Sigmoid colon (tissue), 7 donors: ENCODE results near the gene FOXP1. TPM values are rescaled to one million over a fixed set of nuclear protein-coding genes. Genes with fewer than 3 reads are reported as not detected.

Source experiments
- DNase-seq: peaks from one replicate; pipeline ENCODE4 v3.0.0-alpha.2; 2019
- H3K27ac ChIP-seq, 4 donors: fragments of 200-600 bp; sonication (generic); one replicate each; pipeline ENCODE4 v1.5.1; 2016 to 2019; ENCODE audit warnings: mild to moderate bottlenecking in 1 of 4
- H3K27me3 ChIP-seq, 3 donors: fragments of 200-600 bp; sonication (generic); one replicate each; pipeline ENCODE4 v1.5.1; 2019; ENCODE audit warnings: mild to moderate bottlenecking in 1 of 3
- H3K36me3 ChIP-seq, 4 donors: fragments of 200-600 bp; sonication (generic); one replicate each; pipeline ENCODE4 v1.5.1; 2016 to 2019
- H3K4me1 ChIP-seq, 4 donors: fragments of 200-600 bp; sonication (generic); one replicate each; pipeline ENCODE4 v1.5.1; 2017 to 2019
- H3K4me3 ChIP-seq, 4 donors: fragments of 200-600 bp; sonication (generic); one replicate each; pipeline ENCODE4 v1.5.1; 2017 to 2019; ENCODE audit warnings: mild to moderate bottlenecking in 2 of 4, moderate library complexity in 1 of 4
- H3K9me3 ChIP-seq, 4 donors: fragments of 200-600 bp in 3 of 4; sonication (generic) in 3 of 4; one replicate each; pipeline versions ENCODE4 v1.5.1 to v1.6.1; 2013 to 2019
- EP300 ChIP-seq, 4 donors: sonication (generic); formaldehyde crosslinking; IDR thresholded peaks; one replicate each; pipeline ENCODE4 v1.6.1; 2017; ENCODE audit warnings: antibody characterized with exemption in 4 of 4
- POLR2A ChIP-seq, 2 donors: fragments of 450-650 bp; IDR thresholded peaks; one replicate each; pipeline ENCODE4 v1.6.1; 2016; ENCODE audit warnings: antibody characterized with exemption in 2 of 2, mild to moderate bottlenecking in 2 of 2, moderate library complexity in 2 of 2
- POLR2AphosphoS5 ChIP-seq, 4 donors: sonication (generic); formaldehyde crosslinking; IDR thresholded peaks; one replicate each; pipeline ENCODE4 v1.6.1; 2017; ENCODE audit warnings: antibody characterized with exemption in 4 of 4
- WGBS, 2 donors: extraction: QIAGEN DNeasy Blood & Tissue Kit; methylation state at CpG; one replicate each; pipeline ENCODE4 v1.1.7; 2013; 5-methylcytosine and 5-hydroxymethylcytosine counted together
- intact Hi-C: fragments of 100-400 bp; cut with DNase I; formaldehyde crosslinking; loops from one replicate; pipeline ENCODE4 v1.15.1; 2023
- polyA plus RNA-seq, 3 donors: library from polyadenylated mRNA; stranded (reverse); fragments of 200-250 nt; gene quantifications; one replicate each; pipeline ENCODE4 v1.2.3, GENCODE V29; 2013
- total RNA-seq, 4 donors: library from RNA; depleted of rRNA; stranded (reverse); fragments of >200 nt; gene quantifications; one replicate each; pipeline ENCODE4 v1.1.0, GENCODE V29; 2016
- TF ChIP-seq, protein P1 (sequence below), 4 experiments: fragments of 450-650 bp in 3 of 4; fragments of 200-600 bp in 1 of 4; IDR thresholded peaks; one replicate each; pipeline ENCODE4 v1.5.1; 2016 to 2019; ENCODE audit warnings: antibody characterized with exemption in 4 of 4, mild to moderate bottlenecking in 3 of 4, moderate library complexity in 2 of 4
- donor health status: healthy with polysubstance abuse.
- donor health status: Bipolar disorder and iron deficiency.
- donor health status: healthy.

The FOXP1 gene
- total and polyA plus RNA-seq, 7 donors: 13.8 to 232 (median 139) TPM

DNA sequence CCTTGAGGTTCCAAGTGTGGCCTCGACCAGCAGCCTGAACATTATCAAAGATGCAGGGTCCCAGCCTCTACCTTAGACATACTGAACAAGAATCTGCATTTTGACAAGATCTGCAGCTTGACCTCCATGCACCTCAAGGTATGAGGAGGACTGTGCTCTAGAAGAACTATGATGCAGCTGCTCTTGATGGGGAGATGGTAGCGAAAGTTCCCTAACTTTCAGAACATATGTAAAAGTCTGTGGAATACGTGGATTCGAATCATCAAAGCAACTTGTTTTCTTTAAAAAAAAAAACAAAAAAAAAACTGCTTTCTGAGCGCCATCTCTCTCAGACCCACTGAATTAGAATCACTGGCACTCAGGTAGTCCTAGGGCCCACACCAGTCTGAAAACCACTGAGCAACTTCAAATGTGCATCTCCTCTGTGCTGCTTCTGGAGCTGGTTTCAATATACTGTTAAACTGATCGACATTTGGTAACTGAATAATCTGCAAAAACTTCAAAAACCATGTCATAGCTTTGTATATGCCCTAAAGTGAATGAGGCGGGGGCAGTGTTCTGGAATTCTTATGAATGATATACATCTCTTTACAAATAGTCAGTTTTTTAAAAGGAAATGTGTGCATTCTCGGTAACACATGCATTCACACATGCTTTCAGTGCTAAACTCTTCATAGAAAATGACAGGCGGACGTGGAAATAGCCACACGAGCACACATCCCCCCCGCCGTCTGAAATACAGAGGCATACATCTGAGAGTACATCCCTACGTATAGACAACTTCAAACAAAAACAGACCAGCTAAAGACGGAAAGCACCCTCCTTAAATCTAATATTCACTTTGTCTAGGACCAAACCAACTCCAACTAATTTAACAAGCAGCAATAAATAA, 128.8 kb downstream of the FOXP1 start:
- H3K27ac ChIP-seq: no peak overlapping the region
- no peaks in the 10 kb centered on the region for H3K27me3 ChIP-seq
- peaks cover 0 to 31% (median 12%) of the 10 kb centered on the region in 4 donors for H3K4me1 ChIP-seq

DNA sequence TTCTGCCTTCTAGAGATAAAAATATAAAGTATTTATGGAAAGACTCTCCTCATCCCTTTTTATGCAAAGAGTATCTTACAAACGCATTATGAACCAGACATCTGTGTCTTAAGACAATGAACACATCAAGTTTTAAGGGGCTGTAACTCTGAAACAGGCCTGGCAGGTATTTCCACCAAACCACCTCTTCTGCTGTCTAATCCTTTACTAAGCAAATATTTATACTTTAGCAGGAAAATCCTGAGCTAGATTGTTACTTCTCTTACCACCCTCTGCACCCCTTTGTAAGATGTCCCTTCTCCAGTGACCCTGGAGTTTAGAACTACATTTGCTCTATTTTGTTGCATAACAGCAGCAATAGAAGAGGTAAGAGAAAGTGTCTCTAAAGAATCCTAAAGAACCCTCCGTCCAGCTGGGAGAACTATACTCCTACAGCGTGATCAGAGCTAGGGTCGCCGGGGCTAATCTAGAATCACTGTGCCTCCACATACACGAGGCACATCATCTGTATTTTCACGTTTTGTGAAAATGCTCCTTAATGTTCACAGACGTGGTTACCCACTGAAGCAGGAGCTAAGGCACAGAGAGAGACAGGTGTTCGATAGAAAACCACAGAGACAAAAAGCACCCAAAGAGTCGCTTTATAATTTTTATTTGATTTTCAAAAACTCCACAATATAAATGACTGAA, 129.6 kb downstream of the FOXP1 start:
- Histone ChIP-seq H3K4me3 (no peak overlapping the region), H3K9me3 (no peaks in the 10 kb centered on the region), H3K4me1 (peaks cover 0 to 31% (median 14%) of the 10 kb centered on the region in 4 donors), H3K36me3 (no peaks in the 10 kb centered on the region), H3K27ac (no peak overlapping the region), H3K27me3 (no peaks in the 10 kb centered on the region)
- no peak for DNase-seq
- 30 to 51% methylated on average over 10 of the region's 10 CpGs for WGBS, 2 donors
- TF ChIP-seq POLR2A (IDR thresholded peaks at IDR 0.05) (no peak), EP300 (IDR thresholded peaks at IDR 0.05) (no peak), POLR2AphosphoS5 (IDR thresholded peaks at IDR 0.05) (no peak)
- TF ChIP-seq, protein P1, sequence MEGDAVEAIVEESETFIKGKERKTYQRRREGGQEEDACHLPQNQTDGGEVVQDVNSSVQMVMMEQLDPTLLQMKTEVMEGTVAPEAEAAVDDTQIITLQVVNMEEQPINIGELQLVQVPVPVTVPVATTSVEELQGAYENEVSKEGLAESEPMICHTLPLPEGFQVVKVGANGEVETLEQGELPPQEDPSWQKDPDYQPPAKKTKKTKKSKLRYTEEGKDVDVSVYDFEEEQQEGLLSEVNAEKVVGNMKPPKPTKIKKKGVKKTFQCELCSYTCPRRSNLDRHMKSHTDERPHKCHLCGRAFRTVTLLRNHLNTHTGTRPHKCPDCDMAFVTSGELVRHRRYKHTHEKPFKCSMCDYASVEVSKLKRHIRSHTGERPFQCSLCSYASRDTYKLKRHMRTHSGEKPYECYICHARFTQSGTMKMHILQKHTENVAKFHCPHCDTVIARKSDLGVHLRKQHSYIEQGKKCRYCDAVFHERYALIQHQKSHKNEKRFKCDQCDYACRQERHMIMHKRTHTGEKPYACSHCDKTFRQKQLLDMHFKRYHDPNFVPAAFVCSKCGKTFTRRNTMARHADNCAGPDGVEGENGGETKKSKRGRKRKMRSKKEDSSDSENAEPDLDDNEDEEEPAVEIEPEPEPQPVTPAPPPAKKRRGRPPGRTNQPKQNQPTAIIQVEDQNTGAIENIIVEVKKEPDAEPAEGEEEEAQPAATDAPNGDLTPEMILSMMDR (IDR thresholded peaks at IDR 0.05): no peak
- intact Hi-C loops: no loop called here

More for the DNA sequence above, 128.8 kb downstream of the FOXP1 start:
- H3K4me3 ChIP-seq: no peak overlapping the region
- H3K36me3 ChIP-seq: no peaks in the 10 kb centered on the region
- intact Hi-C loops: no loop called here
- 65 to 82% methylated on average over 15 of the region's 15 CpGs for WGBS, 2 donors
- TF ChIP-seq POLR2A (IDR thresholded peaks at IDR 0.05): no peak
- no peak for TF ChIP-seq EP300 (IDR thresholded peaks at IDR 0.05)
- TF ChIP-seq, protein P1 (IDR thresholded peaks at IDR 0.05): no peak
- no peak for TF ChIP-seq POLR2AphosphoS5 (IDR thresholded peaks at IDR 0.05)
- no peak for DNase-seq
- H3K9me3 ChIP-seq: no peaks in the 10 kb centered on the region

GRCh38 chr3:71453319-71453718, 130.2 kb downstream of the FOXP1 start:
- H3K36me3 ChIP-seq: no peaks in the 10 kb centered on the region
- peaks cover 0 to 31% (median 14%) of the 10 kb centered on the region in 4 donors for H3K4me1 ChIP-seq
- DNase-seq: no peak
- no peaks in the 10 kb centered on the region for H3K27me3 ChIP-seq
- H3K9me3 ChIP-seq: no peaks in the 10 kb centered on the region
- intact Hi-C loops: no loop called here
- H3K4me3 ChIP-seq: no peak overlapping the region
- no peak overlapping the region for H3K27ac ChIP-seq
- TF ChIP-seq, protein P1 (IDR thresholded peaks at IDR 0.05): no peak
- TF ChIP-seq EP300 (IDR thresholded peaks at IDR 0.05) (no peak), POLR2AphosphoS5 (IDR thresholded peaks at IDR 0.05) (no peak), POLR2A (IDR thresholded peaks at IDR 0.05) (no peak)
- 29 to 72% methylated on average over 3 of the region's 3 CpGs for WGBS, 2 donors

DNA sequence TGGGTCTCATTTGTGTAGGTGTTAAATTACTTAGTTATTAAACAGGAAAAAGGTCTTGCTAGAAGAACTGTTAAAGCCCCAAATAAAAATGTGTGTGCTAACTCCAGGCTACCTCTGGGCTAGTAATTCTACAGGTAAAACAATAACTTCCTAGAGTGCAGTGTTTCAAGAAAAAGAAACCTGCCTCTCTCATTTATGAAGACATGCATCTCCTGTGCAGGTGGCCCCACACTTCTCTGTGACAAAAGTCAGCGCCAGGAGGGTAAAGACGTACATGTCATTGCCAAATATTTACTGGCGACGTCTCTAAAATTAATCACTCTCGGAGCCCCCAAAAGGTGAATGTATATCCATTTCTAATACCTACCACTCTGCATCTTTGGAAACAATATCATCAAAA, 131.7 kb downstream of the FOXP1 start:
- intact Hi-C loops: no loop called here
- H3K4me1 ChIP-seq: peaks cover 0 to 27% (median 15%) of the 10 kb centered on the region in 4 donors
- no peaks in the 10 kb centered on the region for H3K27me3 ChIP-seq
- H3K36me3 ChIP-seq: no peaks in the 10 kb centered on the region
- 78 to 83% methylated on average over 5 of the region's 5 CpGs for WGBS, 2 donors
- no peak overlapping the region for H3K27ac ChIP-seq
- no peaks in the 10 kb centered on the region for H3K9me3 ChIP-seq
- no peak for DNase-seq
- TF ChIP-seq POLR2AphosphoS5 (IDR thresholded peaks at IDR 0.05) (no peak), EP300 (IDR thresholded peaks at IDR 0.05) (no peak), POLR2A (IDR thresholded peaks at IDR 0.05) (no peak)
- TF ChIP-seq, protein P1 (IDR thresholded peaks at IDR 0.05): no peak
- H3K4me3 ChIP-seq: no peak overlapping the region
